Breast epithelium (tissue), 4 donors: ENCODE data around the gene INSL3. TPM values are rescaled to one million over a fixed set of nuclear protein-coding genes. Genes with fewer than 3 reads are reported as not detected.

Source experiments
- DNase-seq, 2 donors: peaks; one replicate each; pipeline ENCODE4 v3.0.0-alpha.2; 2019; ENCODE audit warnings: low spot score in 2 of 2
- H3K27ac ChIP-seq, 2 donors: fragments of 200-600 bp; sonication (generic) in 1 of 2; one replicate each; pipeline ENCODE4 v1.5.1; 2016 to 2019; ENCODE audit warnings: mild to moderate bottlenecking in 1 of 2
- H3K27me3 ChIP-seq, 2 donors: fragments of 200-600 bp; sonication (generic) in 1 of 2; one replicate each; pipeline versions ENCODE4 v1.5.1 to v1.6.0; 2017 to 2019; ENCODE audit warnings: control low read depth in 1 of 2, mild to moderate bottlenecking in 1 of 2
- H3K36me3 ChIP-seq: fragments of 200-600 bp; one replicate; pipeline ENCODE4 v1.5.1; 2019
- H3K4me1 ChIP-seq, 2 donors: fragments of 200-600 bp; sonication (generic); one replicate each; pipeline ENCODE4 v1.5.1; 2016 to 2019; ENCODE audit warnings: control low read depth in 1 of 2
- H3K4me3 ChIP-seq, 3 donors: fragments of 200-600 bp; sonication (generic); 1 replicate in 2 of 3; 2 replicates in 1 of 3; pipeline ENCODE4 v1.5.1; 2016 to 2019; ENCODE audit warnings: mild to moderate bottlenecking in 3 of 3, moderate library complexity in 2 of 3
- H3K9me3 ChIP-seq, 2 donors: fragments of 200-600 bp; sonication (generic) in 1 of 2; one replicate each; pipeline ENCODE4 v1.5.1; 2016 to 2019; ENCODE audit warnings: control low read depth in 1 of 2
- POLR2A ChIP-seq: fragments of 450-650 bp; IDR thresholded peaks from one replicate; pipeline ENCODE4 v1.6.1; 2016; ENCODE audit warnings: antibody characterized with exemption, mild to moderate bottlenecking, moderate library complexity
- POLR2AphosphoS5 ChIP-seq, 3 donors: sonication (generic); formaldehyde crosslinking; IDR thresholded peaks; one replicate each; pipeline ENCODE4 v1.6.1; 2017; ENCODE audit warnings: antibody characterized with exemption in 3 of 3
- intact Hi-C: fragments of 100-400 bp; cut with DNase I; formaldehyde crosslinking; loops from one replicate; pipeline ENCODE4 v1.15.1; 2023; ENCODE audit warnings: low total_unique reads
- total RNA-seq, 3 donors: library from RNA; depleted of rRNA; stranded (reverse); fragments of >200 nt; gene quantifications; one replicate each; pipeline ENCODE4 v1.1.0, GENCODE V29; 2016
- TF ChIP-seq, protein P1 (sequence below), 3 donors: fragments of 450-650 bp; IDR thresholded peaks; one replicate each; pipeline ENCODE4 v1.5.1; 2016 to 2017; ENCODE audit warnings: antibody characterized with exemption in 3 of 3, mild to moderate bottlenecking in 3 of 3, moderate library complexity in 3 of 3

The INSL3 gene
- total RNA-seq, 3 donors from 2014 or later, result 0.66 TPM; not detected in 2

DNA sequence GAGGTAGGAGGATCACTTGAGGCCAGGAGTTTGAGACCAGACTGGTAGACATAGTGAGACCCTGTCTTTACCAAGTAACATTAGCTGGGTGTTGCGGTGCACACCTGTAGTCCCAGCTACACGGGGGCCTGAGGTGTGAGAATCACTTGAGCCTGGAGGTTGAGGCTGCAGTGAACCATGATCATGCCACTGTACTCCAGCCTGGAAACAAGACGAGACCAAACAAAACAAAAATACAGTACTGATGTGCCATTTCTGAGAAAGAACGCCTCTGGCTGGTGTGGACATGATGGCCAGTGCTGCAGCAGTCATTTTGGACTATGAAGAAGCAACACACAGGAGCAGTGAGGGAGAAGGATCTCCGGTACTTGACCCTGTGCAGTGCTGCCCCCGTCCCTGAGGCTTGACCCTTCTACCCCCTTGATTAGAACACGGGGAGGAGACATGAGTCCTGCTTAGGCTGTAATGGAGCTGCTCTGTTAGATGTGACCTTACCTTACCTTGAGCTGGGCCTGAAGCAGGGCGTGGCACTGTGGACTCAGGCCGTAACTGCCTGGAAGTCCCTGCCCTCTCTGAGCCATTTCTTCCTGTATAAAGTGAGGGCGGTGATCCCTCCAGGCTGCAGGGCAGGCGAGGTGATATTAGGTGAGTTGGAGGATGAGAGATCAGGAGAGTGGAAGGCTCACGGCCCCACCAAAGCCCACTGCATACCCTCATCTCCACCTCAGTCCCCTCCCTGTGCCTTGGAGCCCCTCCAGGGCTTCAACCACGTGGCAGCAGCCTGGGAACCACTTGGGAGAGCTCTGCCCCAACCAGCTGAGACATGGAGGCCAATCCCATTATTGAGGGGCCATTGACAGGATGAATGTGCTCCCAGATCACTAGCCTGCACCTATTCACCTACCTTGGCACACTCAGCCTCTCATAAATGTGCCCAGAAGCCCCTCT is 44.3 kb upstream of the INSL3 start:
- Histone ChIP-seq H3K36me3 (peaks cover 4% of the 10 kb centered on the region), H3K4me1 (peaks cover 5 to 10% of the 10 kb centered on the region in 2 donors), H3K4me3 (no peak overlapping the region), H3K27me3 (peaks cover 0 to 10% of the 10 kb centered on the region in 2 donors), H3K9me3 (no peaks in the 10 kb centered on the region), H3K27ac (peak overlapping the region in 1 of 2 donors; percentile 32)
- intact Hi-C loops, result no loop called here
- TF ChIP-seq POLR2AphosphoS5 (IDR thresholded peaks at IDR 0.05) (no peak), POLR2A (no peak)
- TF ChIP-seq, protein P1, sequence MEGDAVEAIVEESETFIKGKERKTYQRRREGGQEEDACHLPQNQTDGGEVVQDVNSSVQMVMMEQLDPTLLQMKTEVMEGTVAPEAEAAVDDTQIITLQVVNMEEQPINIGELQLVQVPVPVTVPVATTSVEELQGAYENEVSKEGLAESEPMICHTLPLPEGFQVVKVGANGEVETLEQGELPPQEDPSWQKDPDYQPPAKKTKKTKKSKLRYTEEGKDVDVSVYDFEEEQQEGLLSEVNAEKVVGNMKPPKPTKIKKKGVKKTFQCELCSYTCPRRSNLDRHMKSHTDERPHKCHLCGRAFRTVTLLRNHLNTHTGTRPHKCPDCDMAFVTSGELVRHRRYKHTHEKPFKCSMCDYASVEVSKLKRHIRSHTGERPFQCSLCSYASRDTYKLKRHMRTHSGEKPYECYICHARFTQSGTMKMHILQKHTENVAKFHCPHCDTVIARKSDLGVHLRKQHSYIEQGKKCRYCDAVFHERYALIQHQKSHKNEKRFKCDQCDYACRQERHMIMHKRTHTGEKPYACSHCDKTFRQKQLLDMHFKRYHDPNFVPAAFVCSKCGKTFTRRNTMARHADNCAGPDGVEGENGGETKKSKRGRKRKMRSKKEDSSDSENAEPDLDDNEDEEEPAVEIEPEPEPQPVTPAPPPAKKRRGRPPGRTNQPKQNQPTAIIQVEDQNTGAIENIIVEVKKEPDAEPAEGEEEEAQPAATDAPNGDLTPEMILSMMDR (IDR thresholded peaks at IDR 0.05), result no peak
- DNase-seq, result no peak

DNA sequence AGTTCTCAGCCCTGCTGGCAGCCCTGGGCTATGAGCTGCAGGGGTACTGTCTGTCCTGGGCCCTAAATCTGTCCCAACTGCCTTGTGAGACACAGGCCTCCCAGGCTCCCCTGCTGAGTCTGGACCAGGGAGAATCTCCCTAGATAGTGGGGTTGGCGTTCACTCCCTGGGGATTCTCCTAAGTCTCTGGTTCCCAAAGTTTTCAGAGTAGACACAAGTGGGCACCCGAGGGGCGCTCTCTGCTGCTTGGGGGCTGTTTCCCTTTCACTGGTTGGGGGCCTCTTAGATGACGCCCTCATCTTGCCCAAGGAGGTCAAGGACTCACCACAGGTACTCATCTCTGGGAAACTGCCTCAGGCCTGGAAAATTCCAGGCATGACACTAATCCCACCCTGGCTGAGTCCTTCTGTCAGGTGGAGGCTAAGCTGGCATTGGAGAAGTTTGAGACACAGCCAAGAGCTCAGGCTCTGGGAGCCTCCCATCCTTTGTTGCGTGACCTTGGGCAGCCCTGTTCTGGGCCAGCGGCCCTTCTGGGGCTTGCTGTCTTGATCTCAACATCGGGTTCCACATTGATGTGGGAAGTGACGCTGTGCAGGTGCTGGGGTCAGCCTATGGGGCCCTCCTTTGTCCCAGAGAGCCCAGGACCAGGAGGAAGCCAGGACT is 42.3 kb upstream of the INSL3 start:
- H3K27ac ChIP-seq, result peak overlapping the region in 1 of 2 donors; percentile 58
- DNase-seq, result no peak
- H3K36me3 ChIP-seq, result peaks cover 4% of the 10 kb centered on the region
- H3K9me3 ChIP-seq, result no peaks in the 10 kb centered on the region
- no peaks in the 10 kb centered on the region for H3K27me3 ChIP-seq
- H3K4me1 ChIP-seq, result peaks cover 5 to 10% of the 10 kb centered on the region in 2 donors
- H3K4me3 ChIP-seq, result no peak overlapping the region
- TF ChIP-seq POLR2AphosphoS5 (IDR thresholded peaks at IDR 0.05), result no peak
- TF ChIP-seq, protein P1 (IDR thresholded peaks at IDR 0.05), result no peak
- TF ChIP-seq POLR2A, result no peak
- intact Hi-C loops, result no loop called here

DNA sequence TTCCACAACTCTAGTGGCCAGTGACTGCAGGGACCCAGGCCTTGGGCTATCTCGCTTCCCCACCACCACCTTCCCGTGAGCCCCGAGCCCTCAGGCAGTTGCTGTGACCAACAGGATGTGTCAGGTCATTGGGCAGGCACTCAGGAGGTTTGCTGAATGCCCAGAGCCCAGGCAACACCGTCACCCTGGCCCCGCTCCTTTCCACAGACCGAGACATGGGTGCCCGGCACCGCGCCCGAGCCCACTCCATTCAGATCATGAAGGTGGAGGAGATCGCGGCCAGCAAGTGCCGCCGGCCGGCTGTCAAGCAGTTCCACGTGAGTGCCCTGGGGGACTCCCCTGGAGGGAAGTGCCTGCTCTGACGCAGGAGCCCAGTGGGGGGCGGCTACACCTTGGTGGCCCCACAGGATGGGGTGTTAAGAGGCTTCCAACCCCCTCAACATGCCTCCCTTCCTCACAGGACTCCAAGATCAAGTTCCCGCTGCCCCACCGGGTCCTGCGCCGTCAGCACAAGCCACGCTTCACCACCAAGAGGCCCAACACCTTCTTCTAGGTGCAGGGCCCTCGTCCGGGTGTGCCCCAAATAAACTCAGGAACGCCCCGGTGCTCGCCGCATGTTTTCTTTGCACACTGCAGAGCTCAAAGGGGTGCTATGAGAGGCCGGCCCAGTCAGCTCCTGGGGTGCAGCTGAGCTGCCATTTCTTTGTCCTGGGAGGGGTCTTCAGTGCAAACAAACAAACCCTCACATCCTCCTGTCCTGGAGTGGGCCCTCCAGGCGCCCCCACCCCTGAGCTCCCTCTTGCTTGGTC is 41.6 kb upstream of the INSL3 start:
- H3K9me3 ChIP-seq, result no peaks in the 10 kb centered on the region
- peaks cover 5 to 10% of the 10 kb centered on the region in 2 donors for H3K4me1 ChIP-seq
- no peak overlapping the region for H3K27ac ChIP-seq
- TF ChIP-seq, protein P1 (IDR thresholded peaks at IDR 0.05), result no peak
- TF ChIP-seq POLR2A, result no peak
- TF ChIP-seq POLR2AphosphoS5 (IDR thresholded peaks at IDR 0.05), result no peak
- intact Hi-C loops, result no loop called here
- peaks cover 4% of the 10 kb centered on the region for H3K36me3 ChIP-seq
- no peaks in the 10 kb centered on the region for H3K27me3 ChIP-seq
- H3K4me3 ChIP-seq, result no peak overlapping the region
- no peak for DNase-seq

DNA sequence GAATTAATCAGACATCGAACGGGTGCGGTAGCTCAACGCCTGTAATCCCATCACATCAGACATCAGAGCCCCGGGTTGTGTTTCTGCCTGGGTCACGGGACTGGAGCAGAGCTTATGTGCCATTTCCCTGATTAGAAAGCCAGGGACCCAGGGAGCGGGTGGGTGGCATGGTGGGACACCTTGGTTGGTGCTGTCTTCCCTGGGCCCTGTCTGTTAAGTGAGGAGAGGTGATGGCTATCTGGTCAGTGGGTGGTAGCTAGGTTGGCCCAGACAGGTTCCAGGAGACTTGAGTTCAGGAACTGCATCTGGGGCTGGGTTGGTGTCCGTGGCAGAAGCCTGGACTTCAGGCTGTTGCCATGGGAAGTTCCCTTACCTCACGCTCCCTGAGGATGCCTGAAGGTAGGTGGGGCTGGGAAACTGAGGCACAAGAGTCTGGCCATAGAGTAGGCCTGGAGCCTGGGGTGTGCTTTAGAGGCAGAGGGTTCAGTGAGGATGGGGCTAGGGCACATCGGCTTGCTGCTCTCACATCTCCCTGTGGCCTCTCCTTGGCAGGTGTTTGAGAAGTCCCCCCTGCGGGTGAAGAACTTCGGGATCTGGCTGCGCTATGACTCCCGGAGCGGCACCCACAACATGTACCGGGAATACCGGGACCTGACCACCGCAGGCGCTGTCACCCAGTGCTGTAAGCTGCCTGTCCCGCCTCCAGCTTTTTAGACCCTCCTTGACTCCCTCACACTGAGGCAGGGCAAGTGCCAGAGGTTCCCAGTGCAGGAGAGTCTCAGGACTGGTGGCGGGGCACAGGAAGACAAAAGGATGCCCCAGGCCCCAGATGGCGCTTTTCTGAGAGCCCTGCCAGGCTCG is 40.5 kb upstream of the INSL3 start:
- intact Hi-C loops, result no loop called here
- Histone ChIP-seq H3K9me3 (no peaks in the 10 kb centered on the region), H3K27me3 (no peaks in the 10 kb centered on the region), H3K4me3 (peak overlapping the region in 2 of 3 donors; percentile 87 to 91), H3K27ac (peak overlapping the region; percentile 89 to 91), H3K4me1 (peaks cover 5 to 10% of the 10 kb centered on the region in 2 donors), H3K36me3 (peaks cover 4% of the 10 kb centered on the region)
- DNase-seq, result no peak
- TF ChIP-seq, protein P1 (IDR thresholded peaks at IDR 0.05), result no peak
- TF ChIP-seq POLR2AphosphoS5 (IDR thresholded peaks at IDR 0.05) (no peak), POLR2A (no peak)
